Natural killer cell (primary cell): ENCODE results near the gene RAP1GAP. TPM values are rescaled to one million over a fixed set of nuclear protein-coding genes. Genes with fewer than 3 reads are reported as not detected.

Experiments
- ATAC-seq, 3 donors: fragments of 150-1000 bp in 2 of 3; fragments of 200-7000 bp in 1 of 3; cut with Tn5 transposase; 1 replicate in 1 of 3; 2 replicates in 2 of 3; pipeline ENCODE4 v1.10.0; 2021; ENCODE audit warnings: mild to moderate bottlenecking in 2 of 3, moderate library complexity in 2 of 3
- DNase-seq, 2 donors: peaks; one replicate each; pipeline versions ENCODE4 v3.0.0 to v3.0.0-alpha.2; 2013 to 2021; ENCODE audit warnings: mixed read lengths in 1 of 2
- H3K27ac ChIP-seq: one replicate; pipeline ENCODE4 v1.5.1; 2013; ENCODE audit warnings: mild to moderate bottlenecking, low read length
- H3K27me3 ChIP-seq: one replicate; pipeline ENCODE4 v1.6.1; 2013; ENCODE audit warnings: low read length; ENCODE audit not compliant: control insufficient read depth, insufficient read depth
- H3K36me3 ChIP-seq: one replicate; pipeline ENCODE4 v1.6.1; 2013; ENCODE audit warnings: low read length; ENCODE audit not compliant: control insufficient read depth, insufficient read depth
- H3K4me1 ChIP-seq: one replicate; pipeline ENCODE4 v1.6.1; 2013; ENCODE audit warnings: low read length; ENCODE audit not compliant: control insufficient read depth, insufficient read depth
- H3K4me3 ChIP-seq: one replicate; pipeline ENCODE4 v1.5.1; 2013; ENCODE audit warnings: low read length
- H3K9me3 ChIP-seq: one replicate; pipeline ENCODE4 v1.6.1; 2013; ENCODE audit warnings: low read length; ENCODE audit not compliant: control insufficient read depth, insufficient read depth
- H3K27ac Mint-ChIP-seq, 2 donors: one replicate each; pipeline ENCODE4 v1.8.0; 2022; ENCODE audit warnings: mild to moderate bottlenecking in 2 of 2, mixed read lengths in 2 of 2, moderate library complexity in 1 of 2
- H3K27me3 Mint-ChIP-seq, 2 donors: one replicate each; pipeline ENCODE4 v1.8.0; 2022; ENCODE audit warnings: low read depth in 2 of 2, mixed read lengths in 2 of 2
- H3K36me3 Mint-ChIP-seq: one replicate; pipeline ENCODE4 v1.8.0; 2022; ENCODE audit warnings: mixed read lengths
- H3K4me1 Mint-ChIP-seq, 2 donors: one replicate each; pipeline ENCODE4 v1.8.0; 2022; ENCODE audit warnings: mixed read lengths in 2 of 2
- H3K4me3 Mint-ChIP-seq: one replicate; pipeline ENCODE4 v1.8.0; 2022; ENCODE audit warnings: mild to moderate bottlenecking, moderate library complexity, mixed read lengths
- H3K9me3 Mint-ChIP-seq, 2 donors: one replicate each; pipeline ENCODE4 v1.8.0; 2022; ENCODE audit warnings: mixed read lengths in 2 of 2
- WGBS: methylation state at CpG from one replicate; pipeline ENCODE4 v1.1.7; 2013; ENCODE audit warnings: missing lambda C conversion rate; ENCODE audit not compliant: insufficient coverage; 5-methylcytosine and 5-hydroxymethylcytosine counted together
- intact Hi-C: fragments of 100-400 bp; cut with micrococcal nuclease; formaldehyde crosslinking; loops from one replicate; pipeline ENCODE4 v1.14.2; 2022
- total RNA-seq, 4 donors: library from RNA; stranded (reverse); fragments of 120-200 nt in 1 of 4; gene quantifications; one replicate each; pipeline versions ENCODE4 v1.2.3 to v1.2.4, GENCODE V29; 2013 to 2022
- TF ChIP-seq, protein P1 (sequence below): fragments of 200-600 bp; IDR thresholded peaks from one replicate; pipeline ENCODE4 v1.8.0; 2022; ENCODE audit warnings: antibody characterized with exemption

The RAP1GAP gene
- total RNA-seq, 3 donors from 2014 or later (not counting 1 experiment from before 2014, with no cell fraction given): 0.47 to 1.1 TPM; not detected in 1

DNA sequence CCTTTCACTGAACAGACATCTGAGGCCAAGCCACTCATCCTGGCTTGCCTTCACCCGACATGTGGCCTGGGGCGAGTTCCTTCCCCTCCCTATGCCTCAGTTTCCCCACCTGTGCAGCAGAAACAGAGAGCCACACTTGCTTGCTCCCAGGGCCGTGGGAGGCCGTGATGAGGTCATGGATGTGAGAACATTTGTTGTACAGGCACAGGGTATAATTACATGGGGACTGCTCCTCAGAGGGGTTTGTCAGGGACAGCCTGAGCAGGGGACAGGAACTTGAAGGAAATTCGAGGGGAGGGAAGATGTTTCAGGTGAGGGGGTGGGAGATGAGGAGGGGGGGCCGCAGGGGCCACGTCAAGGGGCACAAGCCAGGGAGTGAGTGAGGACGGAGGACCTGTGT lies 103.9 kb downstream of the RAP1GAP start:
- H3K9me3 Mint-ChIP-seq: no peaks in the 10 kb centered on the region
- no peaks in the 10 kb centered on the region for H3K9me3 ChIP-seq
- H3K27ac Mint-ChIP-seq: no peak overlapping the region
- intact Hi-C loops: no loop called here
- peaks cover 0 to 4% of the 10 kb centered on the region in 2 donors for H3K27me3 Mint-ChIP-seq
- H3K4me3 Mint-ChIP-seq: no peak overlapping the region
- ATAC-seq (no peak), DNase-seq (no peak)
- H3K4me1 ChIP-seq: no peaks in the 10 kb centered on the region
- H3K4me3 ChIP-seq: no peak overlapping the region
- H3K27me3 ChIP-seq: no peaks in the 10 kb centered on the region
- H3K36me3 Mint-ChIP-seq: no peaks in the 10 kb centered on the region
- no peaks in the 10 kb centered on the region for H3K4me1 Mint-ChIP-seq
- no peaks in the 10 kb centered on the region for H3K36me3 ChIP-seq
- 62% methylated on average over 5 of the region's 8 CpGs for WGBS
- no peak overlapping the region for H3K27ac ChIP-seq
- TF ChIP-seq, protein P1, sequence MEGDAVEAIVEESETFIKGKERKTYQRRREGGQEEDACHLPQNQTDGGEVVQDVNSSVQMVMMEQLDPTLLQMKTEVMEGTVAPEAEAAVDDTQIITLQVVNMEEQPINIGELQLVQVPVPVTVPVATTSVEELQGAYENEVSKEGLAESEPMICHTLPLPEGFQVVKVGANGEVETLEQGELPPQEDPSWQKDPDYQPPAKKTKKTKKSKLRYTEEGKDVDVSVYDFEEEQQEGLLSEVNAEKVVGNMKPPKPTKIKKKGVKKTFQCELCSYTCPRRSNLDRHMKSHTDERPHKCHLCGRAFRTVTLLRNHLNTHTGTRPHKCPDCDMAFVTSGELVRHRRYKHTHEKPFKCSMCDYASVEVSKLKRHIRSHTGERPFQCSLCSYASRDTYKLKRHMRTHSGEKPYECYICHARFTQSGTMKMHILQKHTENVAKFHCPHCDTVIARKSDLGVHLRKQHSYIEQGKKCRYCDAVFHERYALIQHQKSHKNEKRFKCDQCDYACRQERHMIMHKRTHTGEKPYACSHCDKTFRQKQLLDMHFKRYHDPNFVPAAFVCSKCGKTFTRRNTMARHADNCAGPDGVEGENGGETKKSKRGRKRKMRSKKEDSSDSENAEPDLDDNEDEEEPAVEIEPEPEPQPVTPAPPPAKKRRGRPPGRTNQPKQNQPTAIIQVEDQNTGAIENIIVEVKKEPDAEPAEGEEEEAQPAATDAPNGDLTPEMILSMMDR: no peak

DNA sequence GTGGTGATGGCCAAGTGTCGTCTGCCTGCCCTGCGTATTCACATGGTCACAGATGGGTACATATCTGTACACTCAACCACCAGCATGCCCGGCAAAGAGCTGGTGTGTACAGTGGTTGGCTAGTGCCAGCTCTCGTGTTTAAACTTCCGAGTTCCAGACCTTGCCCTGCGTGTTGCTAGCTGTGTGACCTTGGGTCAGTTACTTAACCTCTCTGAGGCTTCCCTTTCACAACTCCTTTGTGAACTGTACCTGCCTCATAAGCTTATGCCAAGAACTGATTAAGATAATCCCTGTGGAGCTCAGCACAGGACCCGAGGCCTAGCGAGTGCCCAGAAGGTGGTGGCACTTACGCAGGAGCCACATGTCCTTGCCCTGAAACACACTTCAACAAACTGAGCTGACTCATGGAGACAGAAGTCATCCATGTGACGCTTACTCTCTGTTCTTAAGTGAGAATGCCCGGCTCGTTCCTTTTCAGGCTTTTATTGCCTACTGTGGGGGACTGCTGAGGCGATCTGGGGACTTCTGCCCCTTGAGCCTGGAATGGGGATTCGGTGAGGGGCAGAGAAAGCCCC lies 104.5 kb downstream of the RAP1GAP start:
- H3K27ac Mint-ChIP-seq: no peak overlapping the region
- no peaks in the 10 kb centered on the region for H3K9me3 Mint-ChIP-seq
- Histone ChIP-seq H3K4me1 (no peaks in the 10 kb centered on the region), H3K36me3 (no peaks in the 10 kb centered on the region), H3K9me3 (no peaks in the 10 kb centered on the region), H3K27ac (no peak overlapping the region), H3K4me3 (no peak overlapping the region), H3K27me3 (no peaks in the 10 kb centered on the region)
- H3K36me3 Mint-ChIP-seq: no peaks in the 10 kb centered on the region
- DNase-seq (no peak), ATAC-seq (no peak)
- no peak overlapping the region for H3K4me3 Mint-ChIP-seq
- peaks cover 0 to 4% of the 10 kb centered on the region in 2 donors for H3K27me3 Mint-ChIP-seq
- TF ChIP-seq, protein P1: no peak
- H3K4me1 Mint-ChIP-seq: no peaks in the 10 kb centered on the region
- 85% methylated on average over 14 of the region's 14 CpGs for WGBS
- intact Hi-C loops: no loop called here

DNA sequence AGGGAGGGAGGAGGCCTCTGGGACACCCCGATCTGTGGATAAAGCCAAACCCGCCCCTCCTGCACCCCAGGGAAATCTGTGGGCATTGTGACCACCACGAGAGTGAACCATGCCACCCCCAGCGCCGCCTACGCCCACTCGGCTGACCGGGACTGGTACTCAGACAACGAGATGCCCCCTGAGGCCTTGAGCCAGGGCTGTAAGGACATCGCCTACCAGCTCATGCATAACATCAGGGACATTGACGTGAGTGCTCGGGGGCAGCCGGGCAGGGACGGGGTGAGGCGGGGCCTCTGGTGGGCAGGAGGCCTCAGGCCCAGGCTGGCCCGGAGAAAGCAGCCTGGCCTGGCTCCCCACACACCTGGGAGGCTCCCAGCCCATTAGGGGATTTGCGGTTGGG lies 105.2 kb downstream of the RAP1GAP start:
- Histone ChIP-seq H3K27me3 (no peaks in the 10 kb centered on the region), H3K36me3 (no peaks in the 10 kb centered on the region), H3K4me3 (no peak overlapping the region), H3K27ac (no peak overlapping the region), H3K4me1 (no peaks in the 10 kb centered on the region), H3K9me3 (no peaks in the 10 kb centered on the region)
- no peak overlapping the region for H3K27ac Mint-ChIP-seq
- DNase-seq: no peak
- H3K4me3 Mint-ChIP-seq: no peak overlapping the region
- intact Hi-C loops: no loop called here
- peaks cover 0 to 4% of the 10 kb centered on the region in 2 donors for H3K27me3 Mint-ChIP-seq
- ATAC-seq: no peak
- no peaks in the 10 kb centered on the region for H3K4me1 Mint-ChIP-seq
- TF ChIP-seq, protein P1: no peak
- WGBS: 91% methylated on average over 17 of the region's 17 CpGs
- H3K36me3 Mint-ChIP-seq: no peaks in the 10 kb centered on the region
- H3K9me3 Mint-ChIP-seq: no peaks in the 10 kb centered on the region

DNA sequence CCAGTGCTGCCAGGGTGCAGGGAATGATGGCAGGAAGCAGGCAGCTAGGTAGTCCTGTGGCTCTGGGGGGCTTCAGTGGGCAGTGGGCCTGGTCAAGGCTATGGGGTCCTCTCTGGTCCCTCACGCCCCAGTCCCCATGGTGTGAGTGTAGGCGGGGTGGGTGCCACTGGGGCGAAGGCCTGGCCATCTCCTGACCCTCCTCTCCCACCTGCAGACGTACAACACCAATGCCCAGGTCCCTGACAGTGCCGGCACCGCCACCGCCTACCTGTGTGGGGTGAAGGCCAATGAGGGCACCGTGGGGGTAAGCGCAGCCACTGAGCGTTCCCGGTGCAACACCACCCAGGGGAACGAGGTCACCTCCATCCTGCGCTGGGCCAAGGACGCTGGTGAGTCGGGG lies 106.3 kb downstream of the RAP1GAP start:
- ATAC-seq (no peak), DNase-seq (no peak)
- 95% methylated on average over 15 of the region's 15 CpGs for WGBS
- Mint-ChIP-seq H3K36me3 (no peaks in the 10 kb centered on the region), H3K4me3 (no peak overlapping the region), H3K9me3 (no peaks in the 10 kb centered on the region), H3K4me1 (no peaks in the 10 kb centered on the region), H3K27ac (no peak overlapping the region), H3K27me3 (no peaks in the 10 kb centered on the region)
- no peaks in the 10 kb centered on the region for H3K4me1 ChIP-seq
- TF ChIP-seq, protein P1: no peak
- no peaks in the 10 kb centered on the region for H3K27me3 ChIP-seq
- H3K9me3 ChIP-seq: no peaks in the 10 kb centered on the region
- H3K27ac ChIP-seq: no peak overlapping the region
- H3K4me3 ChIP-seq: no peak overlapping the region
- no peaks in the 10 kb centered on the region for H3K36me3 ChIP-seq
- intact Hi-C loops: no loop called here
